ENCODE measurements around the gene PRKAG2.

DNA sequence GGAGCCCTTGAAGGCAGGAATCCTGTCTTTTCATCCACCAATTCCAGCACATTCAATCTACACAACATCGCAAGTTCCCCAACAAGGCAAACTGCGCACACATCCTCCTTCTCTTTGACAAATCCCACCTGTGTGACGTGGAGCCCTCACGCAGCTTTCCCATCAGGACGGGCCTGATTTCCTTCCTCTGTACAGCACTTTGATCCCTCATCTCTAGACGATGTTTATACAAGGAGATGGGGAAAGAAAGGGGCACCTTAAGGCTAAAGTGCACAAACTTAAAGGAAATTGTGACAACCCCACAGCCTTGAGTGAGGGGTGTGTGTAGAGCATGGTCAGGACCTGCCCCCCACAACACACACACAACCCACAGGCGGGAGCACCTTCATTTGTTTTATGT lies 97.2 kb downstream of the PRKAG2 start:
- TF ChIP-seq, protein P1, sequence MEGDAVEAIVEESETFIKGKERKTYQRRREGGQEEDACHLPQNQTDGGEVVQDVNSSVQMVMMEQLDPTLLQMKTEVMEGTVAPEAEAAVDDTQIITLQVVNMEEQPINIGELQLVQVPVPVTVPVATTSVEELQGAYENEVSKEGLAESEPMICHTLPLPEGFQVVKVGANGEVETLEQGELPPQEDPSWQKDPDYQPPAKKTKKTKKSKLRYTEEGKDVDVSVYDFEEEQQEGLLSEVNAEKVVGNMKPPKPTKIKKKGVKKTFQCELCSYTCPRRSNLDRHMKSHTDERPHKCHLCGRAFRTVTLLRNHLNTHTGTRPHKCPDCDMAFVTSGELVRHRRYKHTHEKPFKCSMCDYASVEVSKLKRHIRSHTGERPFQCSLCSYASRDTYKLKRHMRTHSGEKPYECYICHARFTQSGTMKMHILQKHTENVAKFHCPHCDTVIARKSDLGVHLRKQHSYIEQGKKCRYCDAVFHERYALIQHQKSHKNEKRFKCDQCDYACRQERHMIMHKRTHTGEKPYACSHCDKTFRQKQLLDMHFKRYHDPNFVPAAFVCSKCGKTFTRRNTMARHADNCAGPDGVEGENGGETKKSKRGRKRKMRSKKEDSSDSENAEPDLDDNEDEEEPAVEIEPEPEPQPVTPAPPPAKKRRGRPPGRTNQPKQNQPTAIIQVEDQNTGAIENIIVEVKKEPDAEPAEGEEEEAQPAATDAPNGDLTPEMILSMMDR (IDR thresholded peaks at IDR 0.05; ENCODE audit: low read depth, low read length), result no peak
- TF ChIP-seq EZH2phosphoT487 (IDR thresholded peaks at IDR 0.05; ENCODE audit: low read depth), result no peak
